Activated CD8-positive, alpha-beta T cell treated with anti-CD3 and anti-CD28 coated beads for 36 hours (primary cell): Measurements from ENCODE around the gene ULK3. TPM values are rescaled to one million over a fixed set of nuclear protein-coding genes. Genes with fewer than 3 reads are reported as not detected.

Source experiments
- ATAC-seq: fragments of 200-7000 bp; cut with Tn5 transposase; one replicate; pipeline ENCODE4 v1.10.0; 2021; ENCODE audit warnings: mild to moderate bottlenecking, moderate library complexity
- CTCF ChIA-PET: fragments of 350-600 bp; sonication (Branson Sonifier 250); formaldehyde crosslinking; loops from one replicate; lab custom pipeline; 2021; ENCODE audit warnings: antibody characterized with exemption; lab: Charles Lee
- POLR2A ChIA-PET: fragments of 350-600 bp; sonication (Branson Sonifier 250); formaldehyde crosslinking; loops from one replicate; lab custom pipeline; 2021; ENCODE audit warnings: antibody characterized with exemption; lab: Charles Lee
- DNase-seq: peaks from one replicate; pipeline ENCODE4 v3.0.0-alpha.2; 2020
- H3K27ac Mint-ChIP-seq: one replicate; pipeline ENCODE4 v1.8.0; 2021; ENCODE audit warnings: mild to moderate bottlenecking, mixed read lengths
- H3K27me3 Mint-ChIP-seq: one replicate; pipeline ENCODE4 v1.8.0; 2021; ENCODE audit warnings: mixed read lengths
- H3K36me3 Mint-ChIP-seq: one replicate; pipeline ENCODE4 v1.8.0; 2021; ENCODE audit warnings: low read depth, mixed read lengths
- H3K4me1 Mint-ChIP-seq: one replicate; pipeline ENCODE4 v1.8.0; 2021; ENCODE audit warnings: low read depth, mixed read lengths
- H3K4me3 Mint-ChIP-seq: one replicate; pipeline ENCODE4 v1.8.0; 2021; ENCODE audit warnings: mild to moderate bottlenecking, moderate library complexity, mixed read lengths
- H3K9me3 Mint-ChIP-seq: one replicate; pipeline ENCODE4 v1.8.0; 2021; ENCODE audit warnings: mixed read lengths
- CTCF ChIP-seq: fragments of 200-600 bp; IDR thresholded peaks from one replicate; pipeline ENCODE4 v1.8.0; 2022; ENCODE audit warnings: antibody characterized with exemption, mild to moderate bottlenecking
- intact Hi-C: fragments of 100-400 bp; cut with micrococcal nuclease; formaldehyde crosslinking; loops from one replicate; pipeline ENCODE4 v1.10.0; 2022
- total RNA-seq, 2 experiments: library from RNA; stranded (reverse); gene quantifications; one replicate each; pipeline ENCODE4 v1.2.3, GENCODE V29; 2021

ULK3 gene
- total RNA-seq, 2 experiments from 2014 or later, result 45.9 to 49.3 TPM

DNA sequence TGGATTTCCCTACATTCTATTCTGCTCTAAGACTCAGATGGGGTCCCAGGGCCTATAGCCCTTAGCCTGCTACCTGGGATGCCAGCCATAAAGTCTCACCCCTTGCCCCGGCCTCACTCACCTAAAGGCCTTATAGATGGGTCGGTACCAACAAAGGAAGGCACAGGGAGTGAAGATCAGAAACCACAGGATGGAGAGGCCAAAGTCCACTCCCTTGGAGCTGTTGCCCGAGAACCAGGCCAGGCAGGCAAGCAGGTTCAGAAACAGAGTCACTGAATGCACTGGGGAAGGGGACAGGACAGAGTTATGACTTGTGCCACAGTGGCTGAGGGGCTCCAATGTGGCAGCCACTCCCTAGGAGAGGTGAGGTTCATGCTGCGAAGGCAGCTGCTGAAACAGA is 7.4 kb upstream of the ULK3 start:
- Mint-ChIP-seq H3K27ac (no peak overlapping the region), H3K27me3 (no peaks in the 10 kb centered on the region), H3K4me3 (no peak overlapping the region), H3K36me3 (peaks cover 21% of the 10 kb centered on the region), H3K4me1 (peaks cover 9% of the 10 kb centered on the region), H3K9me3 (no peaks in the 10 kb centered on the region)
- no peak for TF ChIP-seq CTCF
- CTCF ChIA-PET, result interaction anchor here (0.8 kb wide), 1 partner anchor 81 kb away, joined by 3 read pairs; no protein-coding TSS in a partner anchor
- intact Hi-C loops, result no loop called here
- POLR2A ChIA-PET, result interaction anchor here (1.0 to 1.6 kb wide), 2 partner anchors 20 to 52 kb away, joined by 3 to 4 read pairs; no protein-coding TSS in a partner anchor
- ATAC-seq (no peak), DNase-seq (no peak)

- intact Hi-C loops, result no loop called here
- Mint-ChIP-seq H3K27me3 (no peaks in the 10 kb centered on the region), H3K9me3 (no peaks in the 10 kb centered on the region), H3K27ac (no peak overlapping the region), H3K36me3 (peaks cover 23% of the 10 kb centered on the region), H3K4me3 (no peak overlapping the region), H3K4me1 (peaks cover 26% of the 10 kb centered on the region)
- POLR2A ChIA-PET, result interaction anchor here (0.7 to 4.5 kb wide), 2 partner anchors 9 to 23 kb away, joined by 3 to 18 read pairs; no protein-coding TSS in a partner anchor
- ATAC-seq, result no peak
- no peak for TF ChIP-seq CTCF
- no peak for DNase-seq
- CTCF ChIA-PET, result interaction anchor here (1.0 to 3.8 kb wide), 4 partner anchors 11 to 77 kb away, joined by 3 to 29 read pairs (median 6); no protein-coding TSS in a partner anchor
Measured at GRCh38 chr15:74847432-74847831, 4.5 kb upstream of the ULK3 start.

- CTCF ChIA-PET, result interaction anchor here (0.9 to 3.8 kb wide), 4 partner anchors 24 to 75 kb away, joined by 5 to 29 read pairs (median 7); partner anchors contain the start of gene MPI
- Mint-ChIP-seq H3K4me3 (peak overlapping the region; percentile 90), H3K9me3 (no peaks in the 10 kb centered on the region), H3K4me1 (peaks cover 44% of the 10 kb centered on the region), H3K36me3 (peaks cover 27% of the 10 kb centered on the region), H3K27me3 (no peaks in the 10 kb centered on the region), H3K27ac (peak overlapping the region; percentile 94)
- DNase-seq (peak; percentile 54), ATAC-seq (peak; percentile 25)
- no peak for TF ChIP-seq CTCF
- POLR2A ChIA-PET, result interaction anchor here (0.9 to 4.5 kb wide), 3 partner anchors 12 to 58 kb away, joined by 4 to 18 read pairs (median 7); no protein-coding TSS in a partner anchor
- intact Hi-C loops, result no loop called here
Measured at GRCh38 chr15:74845581-74845980, 2.6 kb upstream of the ULK3 start.

GRCh38 chr15:74845208-74845568 is 2.2 kb upstream of the ULK3 start:
- ATAC-seq (peak; percentile 56), DNase-seq (peak; percentile 76)
- intact Hi-C loops, result no loop called here
- H3K27ac Mint-ChIP-seq, result peak overlapping the region; percentile 94
- peaks cover 44% of the 10 kb centered on the region for H3K4me1 Mint-ChIP-seq
- ChIA-PET CTCF (interaction anchor here (0.7 to 4.7 kb wide), 10 partner anchors 8 to 75 kb away, joined by 3 to 38 read pairs (median 5); partner anchors contain the start of genes FAM219B and MPI), POLR2A (interaction anchor here (0.7 to 4.5 kb wide), 8 partner anchors 12 to 61 kb away, joined by 3 to 18 read pairs (median 4); partner anchors contain the start of gene FAM219B)
- no peaks in the 10 kb centered on the region for H3K27me3 Mint-ChIP-seq
- H3K36me3 Mint-ChIP-seq, result peaks cover 27% of the 10 kb centered on the region
- peak overlapping the region; percentile 90 for H3K4me3 Mint-ChIP-seq
- TF ChIP-seq CTCF, result peak; percentile 0
- H3K9me3 Mint-ChIP-seq, result no peaks in the 10 kb centered on the region
